Measurements from ENCODE around the gene ATP8A2. TPM values are rescaled to one million over a fixed set of nuclear protein-coding genes. Genes with fewer than 3 reads are reported as not detected.

Gene ATP8A2
- total RNA-seq, 1 experiment from 2014 or later: 5.2 TPM

DNA sequence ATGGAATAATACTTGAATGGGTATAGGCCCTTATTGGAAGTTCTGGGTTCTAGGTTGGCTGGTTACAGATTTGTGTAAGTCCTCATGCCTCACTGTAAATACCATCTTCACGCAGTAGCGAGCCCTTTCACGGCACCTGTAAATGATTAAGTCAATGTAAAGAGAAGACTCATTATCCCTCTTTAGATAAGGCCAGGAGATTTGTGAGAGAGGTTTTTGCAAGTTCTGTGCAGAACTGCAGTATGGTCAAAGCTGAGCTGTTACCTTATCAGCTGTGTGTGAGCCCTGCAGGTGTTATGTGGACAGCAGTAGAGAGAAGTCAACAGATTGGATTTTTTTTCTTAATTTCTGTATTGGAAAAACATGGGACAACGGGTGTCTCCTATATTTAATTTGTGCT, 538.5 kb downstream of the ATP8A2 start:
- ChIA-PET POLR2A (no interaction called here), CTCF (interaction anchor here (1.4 kb wide), 1 partner anchor 278 kb away, joined by 3 read pairs; no protein-coding TSS in a partner anchor)
- no peak for ATAC-seq
- H3K9me3 Mint-ChIP-seq: no peaks in the 10 kb centered on the region
- H3K4me1 Mint-ChIP-seq: peaks cover 50% of the 10 kb centered on the region
- peak overlapping the region; percentile 2; the same call in 1 of the 2 replicates for H3K4me3 Mint-ChIP-seq
- DNase-seq (ENCODE audit: low spot score): no peak
- peaks cover 77% of the 10 kb centered on the region for H3K27me3 Mint-ChIP-seq (ENCODE audit: low read depth)
- no peaks in the 10 kb centered on the region; the same call in 1 of the 2 replicates for H3K36me3 Mint-ChIP-seq
- H3K27ac Mint-ChIP-seq: 0 out of 2 replicates have a peak overlapping the region, but pooled peaks have one; percentile 63
- TF ChIP-seq MYBL2 (CRISPR knock-in tag; IDR thresholded peaks at IDR 0.05) (no peak), MXD4 (CRISPR knock-in tag; IDR thresholded peaks at IDR 0.05; ENCODE audit: borderline replicate concordance) (no peak), ZNF232 (CRISPR knock-in tag; IDR thresholded peaks at IDR 0.05) (no peak), GRHL2 (CRISPR knock-in tag; IDR thresholded peaks at IDR 0.05; ENCODE audit: insufficient replicate concordance, severe bottlenecking) (no peak), MLX (CRISPR knock-in tag; IDR thresholded peaks at IDR 0.05) (no peak), JUN (CRISPR knock-in tag; IDR thresholded peaks at IDR 0.05) (no peak)
- TF ChIP-seq, protein P1, sequence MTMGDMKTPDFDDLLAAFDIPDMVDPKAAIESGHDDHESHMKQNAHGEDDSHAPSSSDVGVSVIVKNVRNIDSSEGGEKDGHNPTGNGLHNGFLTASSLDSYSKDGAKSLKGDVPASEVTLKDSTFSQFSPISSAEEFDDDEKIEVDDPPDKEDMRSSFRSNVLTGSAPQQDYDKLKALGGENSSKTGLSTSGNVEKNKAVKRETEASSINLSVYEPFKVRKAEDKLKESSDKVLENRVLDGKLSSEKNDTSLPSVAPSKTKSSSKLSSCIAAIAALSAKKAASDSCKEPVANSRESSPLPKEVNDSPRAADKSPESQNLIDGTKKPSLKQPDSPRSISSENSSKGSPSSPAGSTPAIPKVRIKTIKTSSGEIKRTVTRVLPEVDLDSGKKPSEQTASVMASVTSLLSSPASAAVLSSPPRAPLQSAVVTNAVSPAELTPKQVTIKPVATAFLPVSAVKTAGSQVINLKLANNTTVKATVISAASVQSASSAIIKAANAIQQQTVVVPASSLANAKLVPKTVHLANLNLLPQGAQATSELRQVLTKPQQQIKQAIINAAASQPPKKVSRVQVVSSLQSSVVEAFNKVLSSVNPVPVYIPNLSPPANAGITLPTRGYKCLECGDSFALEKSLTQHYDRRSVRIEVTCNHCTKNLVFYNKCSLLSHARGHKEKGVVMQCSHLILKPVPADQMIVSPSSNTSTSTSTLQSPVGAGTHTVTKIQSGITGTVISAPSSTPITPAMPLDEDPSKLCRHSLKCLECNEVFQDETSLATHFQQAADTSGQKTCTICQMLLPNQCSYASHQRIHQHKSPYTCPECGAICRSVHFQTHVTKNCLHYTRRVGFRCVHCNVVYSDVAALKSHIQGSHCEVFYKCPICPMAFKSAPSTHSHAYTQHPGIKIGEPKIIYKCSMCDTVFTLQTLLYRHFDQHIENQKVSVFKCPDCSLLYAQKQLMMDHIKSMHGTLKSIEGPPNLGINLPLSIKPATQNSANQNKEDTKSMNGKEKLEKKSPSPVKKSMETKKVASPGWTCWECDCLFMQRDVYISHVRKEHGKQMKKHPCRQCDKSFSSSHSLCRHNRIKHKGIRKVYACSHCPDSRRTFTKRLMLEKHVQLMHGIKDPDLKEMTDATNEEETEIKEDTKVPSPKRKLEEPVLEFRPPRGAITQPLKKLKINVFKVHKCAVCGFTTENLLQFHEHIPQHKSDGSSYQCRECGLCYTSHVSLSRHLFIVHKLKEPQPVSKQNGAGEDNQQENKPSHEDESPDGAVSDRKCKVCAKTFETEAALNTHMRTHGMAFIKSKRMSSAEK (CRISPR knock-in tag; IDR thresholded peaks at IDR 0.05; ENCODE audit: borderline replicate concordance): no peak
- TF ChIP-seq, protein P2, sequence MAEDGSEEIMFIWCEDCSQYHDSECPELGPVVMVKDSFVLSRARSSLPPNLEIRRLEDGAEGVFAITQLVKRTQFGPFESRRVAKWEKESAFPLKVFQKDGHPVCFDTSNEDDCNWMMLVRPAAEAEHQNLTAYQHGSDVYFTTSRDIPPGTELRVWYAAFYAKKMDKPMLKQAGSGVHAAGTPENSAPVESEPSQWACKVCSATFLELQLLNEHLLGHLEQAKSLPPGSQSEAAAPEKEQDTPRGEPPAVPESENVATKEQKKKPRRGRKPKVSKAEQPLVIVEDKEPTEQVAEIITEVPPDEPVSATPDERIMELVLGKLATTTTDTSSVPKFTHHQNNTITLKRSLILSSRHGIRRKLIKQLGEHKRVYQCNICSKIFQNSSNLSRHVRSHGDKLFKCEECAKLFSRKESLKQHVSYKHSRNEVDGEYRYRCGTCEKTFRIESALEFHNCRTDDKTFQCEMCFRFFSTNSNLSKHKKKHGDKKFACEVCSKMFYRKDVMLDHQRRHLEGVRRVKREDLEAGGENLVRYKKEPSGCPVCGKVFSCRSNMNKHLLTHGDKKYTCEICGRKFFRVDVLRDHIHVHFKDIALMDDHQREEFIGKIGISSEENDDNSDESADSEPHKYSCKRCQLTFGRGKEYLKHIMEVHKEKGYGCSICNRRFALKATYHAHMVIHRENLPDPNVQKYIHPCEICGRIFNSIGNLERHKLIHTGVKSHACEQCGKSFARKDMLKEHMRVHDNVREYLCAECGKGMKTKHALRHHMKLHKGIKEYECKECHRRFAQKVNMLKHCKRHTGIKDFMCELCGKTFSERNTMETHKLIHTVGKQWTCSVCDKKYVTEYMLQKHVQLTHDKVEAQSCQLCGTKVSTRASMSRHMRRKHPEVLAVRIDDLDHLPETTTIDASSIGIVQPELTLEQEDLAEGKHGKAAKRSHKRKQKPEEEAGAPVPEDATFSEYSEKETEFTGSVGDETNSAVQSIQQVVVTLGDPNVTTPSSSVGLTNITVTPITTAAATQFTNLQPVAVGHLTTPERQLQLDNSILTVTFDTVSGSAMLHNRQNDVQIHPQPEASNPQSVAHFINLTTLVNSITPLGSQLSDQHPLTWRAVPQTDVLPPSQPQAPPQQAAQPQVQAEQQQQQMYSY (CRISPR knock-in tag; IDR thresholded peaks at IDR 0.05): no peak
- TF ChIP-seq, protein P3, sequence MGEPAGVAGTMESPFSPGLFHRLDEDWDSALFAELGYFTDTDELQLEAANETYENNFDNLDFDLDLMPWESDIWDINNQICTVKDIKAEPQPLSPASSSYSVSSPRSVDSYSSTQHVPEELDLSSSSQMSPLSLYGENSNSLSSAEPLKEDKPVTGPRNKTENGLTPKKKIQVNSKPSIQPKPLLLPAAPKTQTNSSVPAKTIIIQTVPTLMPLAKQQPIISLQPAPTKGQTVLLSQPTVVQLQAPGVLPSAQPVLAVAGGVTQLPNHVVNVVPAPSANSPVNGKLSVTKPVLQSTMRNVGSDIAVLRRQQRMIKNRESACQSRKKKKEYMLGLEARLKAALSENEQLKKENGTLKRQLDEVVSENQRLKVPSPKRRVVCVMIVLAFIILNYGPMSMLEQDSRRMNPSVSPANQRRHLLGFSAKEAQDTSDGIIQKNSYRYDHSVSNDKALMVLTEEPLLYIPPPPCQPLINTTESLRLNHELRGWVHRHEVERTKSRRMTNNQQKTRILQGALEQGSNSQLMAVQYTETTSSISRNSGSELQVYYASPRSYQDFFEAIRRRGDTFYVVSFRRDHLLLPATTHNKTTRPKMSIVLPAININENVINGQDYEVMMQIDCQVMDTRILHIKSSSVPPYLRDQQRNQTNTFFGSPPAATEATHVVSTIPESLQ (CRISPR knock-in tag; IDR thresholded peaks at IDR 0.05): no peak

DNA sequence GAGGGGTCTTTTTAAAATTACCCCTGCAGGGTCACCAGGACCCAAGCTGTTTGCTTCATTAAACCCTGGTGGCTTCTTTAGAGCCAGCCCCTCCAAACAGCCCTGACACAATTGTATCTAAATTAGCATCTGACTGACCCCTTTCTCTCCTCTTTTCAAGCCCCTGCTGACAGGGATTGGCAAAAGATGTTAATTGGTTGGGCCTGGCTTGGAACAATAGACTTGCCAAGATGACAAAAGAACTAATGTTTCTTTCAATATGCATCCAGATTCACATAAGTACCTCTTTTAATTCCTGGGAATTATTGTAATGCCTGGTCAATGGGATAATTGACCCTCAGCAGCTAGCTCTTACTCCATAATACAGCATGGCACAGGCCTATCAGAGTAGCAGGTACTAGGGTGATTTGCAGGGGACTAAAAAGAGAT, 539.2 kb downstream of the ATP8A2 start:
- peak; percentile 89 for ATAC-seq
- peak; percentile 22 for DNase-seq (ENCODE audit: low spot score)
- H3K4me1 Mint-ChIP-seq: peaks cover 54% of the 10 kb centered on the region
- H3K36me3 Mint-ChIP-seq: no peaks in the 10 kb centered on the region; the same call in 1 of the 2 replicates
- H3K27me3 Mint-ChIP-seq (ENCODE audit: low read depth): peaks cover 84% of the 10 kb centered on the region
- peak overlapping the region; percentile 14 for H3K4me3 Mint-ChIP-seq
- ChIA-PET POLR2A (no interaction called here), CTCF (interaction anchor here (0.8 to 1.4 kb wide), 2 partner anchors 82 to 278 kb away, joined by 3 read pairs; no protein-coding TSS in a partner anchor)
- TF ChIP-seq FOXP4 (CRISPR knock-in tag; IDR thresholded peaks at IDR 0.05): peak; percentile 72; the same call in 1 of the 2 replicates
- no peak for TF ChIP-seq TEAD4 (CRISPR knock-in tag; IDR thresholded peaks at IDR 0.05)
- TF ChIP-seq SP1 (CRISPR knock-in tag; conservative IDR thresholded peaks at IDR 0.05): 0 out of 2 replicates have a peak, but pooled peaks have one; percentile 11
- TF ChIP-seq, protein P4, sequence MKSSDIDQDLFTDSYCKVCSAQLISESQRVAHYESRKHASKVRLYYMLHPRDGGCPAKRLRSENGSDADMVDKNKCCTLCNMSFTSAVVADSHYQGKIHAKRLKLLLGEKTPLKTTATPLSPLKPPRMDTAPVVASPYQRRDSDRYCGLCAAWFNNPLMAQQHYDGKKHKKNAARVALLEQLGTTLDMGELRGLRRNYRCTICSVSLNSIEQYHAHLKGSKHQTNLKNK (CRISPR knock-in tag; IDR thresholded peaks at IDR 0.05): peak; percentile 89; the same call in 1 of the 2 replicates
- peak; percentile 68; the same call in 1 of the 2 replicates for TF ChIP-seq ETV6 (CRISPR knock-in tag; IDR thresholded peaks at IDR 0.05)
- TF ChIP-seq ATF1 (CRISPR knock-in tag; IDR thresholded peaks at IDR 0.05): no peak
- no peaks in the 10 kb centered on the region for H3K9me3 Mint-ChIP-seq
- peak overlapping the region; percentile 89 for H3K27ac Mint-ChIP-seq

All from WTC11 (cell line).